Stimulated activated CD4-positive, alpha-beta T cell treated with anti-CD3 and anti-CD28 coated beads, Interleukin-2, amount 100 ng/mL, for 48 hours (primary cell): ENCODE data around the gene ECE1.

Experiments
- DNase-seq, 2 donors: peaks; one replicate each; pipeline ENCODE4 v3.0.0-alpha.2; 2020

ECE1 gene

GRCh38 chr1:21307663-21308305, 17.5 kb upstream of the ECE1 start:
- DNase-seq: no peak

- no peak for DNase-seq
These were observed 16.9 kb upstream of the ECE1 start for GRCh38 chr1:21307210-21307609.

DNA sequence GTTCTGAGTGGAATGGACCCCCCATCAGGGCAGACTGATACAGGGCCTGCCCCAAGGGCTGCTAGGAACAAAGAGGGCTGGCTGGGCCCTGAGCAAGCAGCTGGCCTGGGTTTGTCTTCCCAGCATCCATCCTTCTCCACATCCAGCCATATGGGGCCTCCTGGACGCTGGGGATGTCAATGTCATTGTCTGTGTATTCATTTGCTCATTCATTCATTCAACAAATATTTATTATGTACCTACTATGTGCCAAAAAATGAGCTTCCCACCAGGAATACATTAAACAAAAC, 15.6 kb upstream of the ECE1 start:
- no peak for DNase-seq

DNA sequence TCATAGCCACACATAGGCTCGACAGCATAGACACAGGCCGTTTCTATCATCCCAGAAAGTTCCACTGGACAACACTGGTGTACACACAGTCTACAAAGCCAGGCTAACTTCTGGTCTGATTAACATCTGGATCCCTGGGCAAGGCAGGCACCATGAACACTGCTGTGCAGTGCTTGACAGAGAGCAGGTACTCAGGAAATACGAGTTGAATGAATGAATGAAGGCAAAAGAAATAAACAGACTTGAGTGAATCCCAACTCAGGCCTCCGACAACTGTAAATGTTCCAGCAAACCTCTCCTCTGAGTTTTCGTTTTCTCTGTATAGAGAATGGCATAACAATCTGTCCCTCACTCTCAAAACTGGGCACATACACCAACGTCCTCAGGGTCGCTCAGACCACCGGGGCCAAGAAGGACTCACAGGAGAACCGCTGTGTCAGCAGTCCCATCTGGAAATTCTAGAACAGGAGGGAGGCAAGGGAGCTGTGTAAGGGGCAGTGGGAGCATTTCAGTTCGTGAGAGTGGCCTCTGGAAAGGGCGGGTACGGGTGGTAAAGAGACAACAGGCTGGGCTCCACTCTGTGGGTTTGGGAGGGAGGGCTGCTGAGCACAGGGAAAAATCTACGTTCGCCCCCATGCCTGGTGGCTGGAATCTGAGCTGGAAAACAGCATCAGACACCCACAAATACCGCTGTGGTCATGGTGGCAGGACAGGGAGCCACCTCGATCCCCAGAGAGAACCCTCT, 15.1 kb upstream of the ECE1 start:
- no peak for DNase-seq

GRCh38 chr1:21304488-21304887, 14.2 kb upstream of the ECE1 start:
- DNase-seq: no peak

- DNase-seq: no peak
These were observed 12.8 kb upstream of the ECE1 start for GRCh38 chr1:21302747-21303715.

- no peak for DNase-seq
These were observed 11.7 kb upstream of the ECE1 start for GRCh38 chr1:21301794-21302440.

DNA sequence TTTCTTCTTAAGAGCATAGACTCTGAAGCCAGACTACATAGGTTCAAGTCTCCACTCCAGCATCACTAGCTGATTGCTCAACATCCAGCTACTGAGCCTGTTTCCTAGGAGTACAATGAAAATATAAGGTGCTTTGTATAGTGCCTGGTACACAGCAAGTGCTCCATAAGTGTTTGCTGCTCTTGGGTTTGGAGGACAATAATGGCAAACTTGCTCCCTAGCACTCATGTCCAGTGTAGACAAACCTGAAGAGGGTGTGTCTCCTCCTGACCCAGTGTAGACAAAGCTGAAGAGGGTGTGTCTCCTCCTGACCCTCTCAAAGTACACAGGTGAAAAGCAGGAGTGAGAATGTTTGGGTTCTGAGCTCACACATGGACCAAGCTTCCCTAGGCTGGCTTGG, 10.5 kb upstream of the ECE1 start:
- no peak for DNase-seq

- DNase-seq: no peak
These were observed 9.6 kb upstream of the ECE1 start for GRCh38 chr1:21299780-21300395.

- DNase-seq: no peak
These were observed 8.7 kb upstream of the ECE1 start for GRCh38 chr1:21298981-21299391.

DNA sequence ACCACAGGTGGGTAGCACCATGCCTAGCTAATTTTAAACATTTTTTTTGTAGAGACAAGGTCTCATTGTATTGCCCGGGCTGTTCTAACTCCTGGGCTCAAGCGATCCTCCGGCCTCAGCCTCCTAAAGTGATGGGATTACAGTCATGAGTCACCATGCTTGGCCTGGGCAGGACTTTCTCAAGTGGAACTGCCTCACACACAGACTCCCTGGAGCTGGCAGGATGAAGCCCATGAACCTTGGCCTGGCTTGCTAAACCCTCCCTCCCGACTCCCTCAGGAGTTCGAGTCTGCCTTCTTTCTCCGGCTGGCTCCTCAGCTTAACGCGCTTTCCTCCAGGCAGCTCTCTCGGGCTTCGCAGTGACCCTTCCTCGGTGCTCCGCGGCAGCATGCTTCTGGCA, 7.7 kb upstream of the ECE1 start:
- DNase-seq: no peak

DNA sequence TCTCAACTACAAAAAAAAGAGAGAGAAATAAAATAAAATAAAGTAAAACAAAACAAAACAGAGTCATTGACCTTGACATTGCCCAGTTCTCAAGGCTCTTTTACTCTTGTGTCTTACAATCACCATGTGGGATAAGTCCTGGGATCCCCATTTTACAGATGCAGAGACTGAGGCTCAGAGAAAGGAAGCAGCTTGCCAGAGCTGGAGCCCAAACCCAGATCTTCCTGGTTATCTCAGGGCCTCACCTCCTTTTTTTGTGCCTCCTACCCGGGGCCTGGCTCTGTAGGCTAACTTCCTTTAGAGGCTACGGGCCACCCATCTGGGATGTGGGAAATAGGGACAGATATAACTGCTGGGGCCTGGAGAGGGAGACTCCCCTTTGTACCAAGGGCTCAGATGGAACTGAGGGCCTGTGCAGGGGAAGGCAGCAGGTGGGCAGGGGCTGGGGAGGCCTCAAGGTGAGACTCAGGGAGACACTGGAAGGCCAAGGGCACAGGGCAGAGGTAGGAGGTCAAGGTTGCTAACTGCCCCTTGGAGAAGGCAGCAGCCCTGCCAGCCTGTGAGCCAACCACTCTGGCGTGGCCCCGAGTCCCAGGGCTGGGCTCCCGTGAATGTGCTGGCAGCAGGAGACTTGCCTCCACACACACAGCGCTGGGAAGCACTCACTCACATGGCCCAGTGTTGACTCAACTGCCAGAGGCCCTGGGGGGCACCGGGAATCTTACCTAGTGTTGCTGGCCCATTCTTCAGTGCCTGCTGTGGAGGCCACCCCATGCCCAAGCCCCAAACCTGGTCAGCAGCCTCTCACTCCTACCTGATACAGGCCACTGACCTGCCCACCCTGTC, 6.5 kb upstream of the ECE1 start:
- no peak for DNase-seq

- DNase-seq: no peak
These were observed 5.3 kb upstream of the ECE1 start for GRCh38 chr1:21295545-21295944.

- DNase-seq: peak in 1 of 2 donors; percentile 45
These were observed 4.7 kb upstream of the ECE1 start for GRCh38 chr1:21295002-21295401.

DNA sequence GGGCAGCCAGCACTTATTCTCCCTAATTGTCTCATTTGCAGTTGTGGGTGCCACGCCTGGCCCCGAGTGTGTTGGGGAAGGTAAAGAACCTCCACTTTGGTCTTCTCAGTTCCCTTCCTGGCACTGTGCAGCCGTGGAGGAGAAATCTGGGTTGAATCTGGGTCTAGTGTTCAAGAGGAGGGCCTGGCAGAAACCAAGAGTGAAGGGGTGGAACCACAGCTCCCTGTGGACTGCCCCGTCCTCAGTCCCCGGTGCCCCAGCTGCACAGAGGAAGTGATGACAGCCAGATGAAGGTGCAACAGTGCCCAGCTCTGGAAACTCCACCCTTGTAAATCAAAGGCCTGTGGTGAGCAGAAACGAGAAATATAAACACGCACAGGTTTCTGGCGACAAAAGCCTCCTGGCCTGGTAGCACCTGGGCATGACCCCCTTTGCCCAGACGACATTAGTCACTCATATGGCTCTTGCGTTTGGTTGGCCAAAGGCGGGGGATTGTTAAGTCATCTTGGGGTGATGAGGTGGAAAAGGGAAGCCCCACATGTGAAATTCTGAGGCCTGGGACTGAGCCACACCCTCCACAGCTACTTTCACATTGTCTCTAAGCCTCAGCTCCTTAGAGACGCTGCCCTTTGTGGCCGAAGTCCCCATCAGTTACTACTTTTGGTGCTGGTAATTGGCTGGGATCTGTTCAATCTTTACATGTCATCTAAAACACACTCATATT, 4.2 kb upstream of the ECE1 start:
- peak; percentile 77 to 78 for DNase-seq

DNA sequence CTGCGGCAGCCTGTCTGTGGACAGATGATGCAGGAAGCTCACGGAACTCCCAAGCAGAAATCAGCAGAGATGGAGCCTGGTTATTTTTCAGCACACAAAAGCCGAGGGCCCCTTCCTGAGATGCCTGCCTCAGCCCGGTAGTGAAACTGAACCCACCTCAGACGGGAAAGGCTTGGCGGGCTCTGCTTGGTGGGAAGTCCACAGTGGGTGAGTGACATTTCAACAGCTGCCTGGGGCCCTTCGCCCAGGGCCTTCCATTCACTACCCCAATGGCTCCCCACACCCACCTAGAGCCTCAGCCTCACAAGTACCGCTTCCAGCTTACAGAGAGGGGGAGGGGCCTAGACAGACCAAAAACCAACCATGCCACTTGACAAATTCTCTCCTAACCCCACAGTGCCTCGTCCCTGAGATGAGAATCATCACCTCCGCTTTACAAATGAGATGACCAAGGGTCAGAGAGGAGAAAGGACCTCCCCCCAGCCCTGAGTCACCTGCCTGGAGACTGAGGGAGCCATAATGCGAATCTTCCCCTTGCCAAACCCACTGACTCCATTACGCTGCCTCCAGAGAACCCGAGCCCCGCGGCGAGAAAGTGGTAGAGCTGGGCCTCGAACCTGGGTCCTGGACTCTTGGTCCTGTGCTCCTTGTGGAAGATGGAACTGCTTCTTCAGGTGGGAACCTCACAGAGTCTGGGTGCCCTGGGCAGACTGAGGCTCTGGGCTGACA, 3.4 kb upstream of the ECE1 start:
- DNase-seq: peak; percentile 73

DNA sequence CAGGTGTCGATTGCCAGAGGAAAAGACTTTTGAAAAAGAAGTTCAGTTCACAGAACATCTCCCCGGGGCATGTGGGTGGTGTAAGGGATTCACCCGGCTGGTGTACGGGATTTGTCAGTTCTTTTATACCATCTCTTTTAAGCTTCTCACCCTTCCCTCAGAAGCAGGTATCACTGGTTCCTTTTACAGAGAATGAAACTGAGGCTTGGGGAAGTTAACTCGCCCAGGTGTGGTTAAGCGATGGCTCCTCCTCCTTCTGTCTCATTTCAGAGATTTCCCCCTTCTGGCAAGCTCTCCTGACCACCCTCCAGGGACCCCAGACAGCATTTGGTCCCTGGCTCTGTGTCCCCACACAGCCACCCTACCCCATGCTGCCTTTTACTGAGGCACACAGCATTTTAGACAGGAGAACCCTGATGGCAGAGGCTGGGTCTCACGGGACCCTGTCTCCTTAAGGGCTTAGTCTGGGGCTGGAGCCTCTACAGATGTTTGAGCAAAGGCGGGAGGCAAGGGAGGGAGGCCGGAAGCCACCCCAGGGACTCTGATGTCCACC, 2.8 kb upstream of the ECE1 start:
- peak; percentile 52 for DNase-seq

- no peak for DNase-seq
These were observed 2.3 kb upstream of the ECE1 start for GRCh38 chr1:21292503-21292983.

DNA sequence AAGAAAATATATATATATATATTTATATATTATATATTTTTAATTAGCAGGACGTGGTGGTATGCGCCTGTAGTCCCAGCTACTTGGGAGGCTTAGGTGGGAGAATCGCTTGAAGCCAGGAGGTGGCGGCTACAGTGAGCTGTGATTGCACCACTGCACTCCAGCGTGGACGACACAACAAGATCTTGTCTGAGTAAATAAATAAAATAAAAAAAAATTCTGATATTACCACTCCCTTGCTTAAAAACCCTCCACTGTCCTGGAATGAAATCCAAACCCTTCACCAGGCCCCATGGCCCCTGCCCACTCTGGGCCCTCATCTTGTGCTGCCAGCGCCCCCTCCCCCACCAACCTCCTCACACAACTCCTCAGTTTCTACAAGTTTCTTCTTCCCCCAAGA, 1.7 kb upstream of the ECE1 start:
- no peak for DNase-seq

GRCh38 chr1:21291184-21291583, 921 bp upstream of the ECE1 start:
- DNase-seq: no peak
